WTC11 (cell line): ENCODE data around the gene SLC66A2. TPM values are rescaled to one million over a fixed set of nuclear protein-coding genes. Genes with fewer than 3 reads are reported as not detected.
A peak's percentile ranks its signal among the peaks of the same experiment; 100 is the strongest.

ENCODE experiments used
- ATAC-seq: fragments of 200-7000 bp; cut with Tn5 transposase; 2 replicates; pipeline ENCODE4 v1.10.0; 2021; ENCODE audit warnings: mild to moderate bottlenecking, moderate library complexity
- CTCF ChIA-PET: fragments of 300-600 bp; sonication (Branson Sonifier 250); formaldehyde crosslinking; loops from one replicate; lab custom pipeline; 2021; ENCODE audit warnings: antibody characterized with exemption; lab: Charles Lee
- POLR2A ChIA-PET: fragments of 350-600 bp; sonication (Branson Sonifier 250); formaldehyde crosslinking; loops from one replicate; lab custom pipeline; 2021; ENCODE audit warnings: antibody characterized with exemption; lab: Charles Lee
- DNase-seq: peaks from one replicate; pipeline ENCODE4 v3.0.0; 2021; ENCODE audit warnings: low spot score
- H3K27ac Mint-ChIP-seq: 2 replicates; pipeline ENCODE4 v1.8.0; 2021; ENCODE audit warnings: mixed read lengths
- H3K27me3 Mint-ChIP-seq: 2 replicates; pipeline ENCODE4 v1.8.0; 2021; ENCODE audit warnings: low read depth, mild to moderate bottlenecking, moderate library complexity, mixed read lengths
- H3K36me3 Mint-ChIP-seq: 2 replicates; pipeline ENCODE4 v1.8.0; 2021; ENCODE audit warnings: mixed read lengths
- H3K4me1 Mint-ChIP-seq: 2 replicates; pipeline ENCODE4 v1.8.0; 2022; ENCODE audit warnings: mixed read lengths
- H3K4me3 Mint-ChIP-seq: 2 replicates; pipeline ENCODE4 v1.8.0; 2021; ENCODE audit warnings: mild to moderate bottlenecking, moderate library complexity, mixed read lengths
- H3K9me3 Mint-ChIP-seq: 2 replicates; pipeline ENCODE4 v1.8.0; 2021; ENCODE audit warnings: mixed read lengths
- CREB1 ChIP-seq: sonication (generic); formaldehyde crosslinking; IDR thresholded peaks from 2 replicates; pipeline ENCODE4 v1.8.0; 2023; ENCODE audit warnings: mild to moderate bottlenecking, missing genetic modification reagents
- FOXP1 ChIP-seq: sonication (generic); formaldehyde crosslinking; IDR thresholded peaks from 2 replicates; pipeline ENCODE4 v1.8.0; 2022; ENCODE audit warnings: missing genetic modification reagents, mild to moderate bottlenecking, moderate library complexity, borderline replicate concordance
- GABPB1 ChIP-seq: sonication (generic); formaldehyde crosslinking; IDR thresholded peaks from 2 replicates; pipeline ENCODE4 v1.8.1; 2023; ENCODE audit warnings: mild to moderate bottlenecking, missing genetic modification reagents
- JAZF1 ChIP-seq: fragments of 250-450 bp; sonication (Bioruptor Pico); IDR thresholded peaks from 2 replicates; pipeline ENCODE4 v1.9.0; 2021; ENCODE audit warnings: moderate library complexity, mild to moderate bottlenecking, inconsistent platforms
- NFATC4 ChIP-seq: fragments of 250-450 bp; sonication (Bioruptor Pico); IDR thresholded peaks from 2 replicates; pipeline ENCODE4 v1.9.0; 2021; ENCODE audit warnings: mild to moderate bottlenecking
- NR2C2 ChIP-seq: sonication (generic); formaldehyde crosslinking; IDR thresholded peaks from 2 replicates; pipeline ENCODE4 v1.8.0; 2022; ENCODE audit warnings: mild to moderate bottlenecking, missing genetic modification reagents
- RORB ChIP-seq: fragments of 250-450 bp; sonication (Bioruptor Pico); IDR thresholded peaks from 2 replicates; pipeline ENCODE4 v1.9.0; 2021; ENCODE audit warnings: mild to moderate bottlenecking
- SMAD3 ChIP-seq: sonication (generic); formaldehyde crosslinking; IDR thresholded peaks from 2 replicates; pipeline ENCODE4 v1.8.0; 2022; ENCODE audit warnings: missing genetic modification reagents, mild to moderate bottlenecking, borderline replicate concordance
- SMAD4 ChIP-seq: sonication (generic); formaldehyde crosslinking; IDR thresholded peaks from 2 replicates; pipeline ENCODE4 v1.8.0; 2022; ENCODE audit warnings: mild to moderate bottlenecking, missing genetic modification reagents
- TCF7 ChIP-seq: sonication (generic); formaldehyde crosslinking; IDR thresholded peaks from 2 replicates; pipeline ENCODE4 v1.8.0; 2022; ENCODE audit warnings: mild to moderate bottlenecking, low read depth, missing genetic modification reagents, moderate library complexity
- TP53 ChIP-seq: sonication (generic); formaldehyde crosslinking; IDR thresholded peaks from 2 replicates; pipeline ENCODE4 v1.8.1; 2023; ENCODE audit warnings: mild to moderate bottlenecking, missing genetic modification reagents
- ZNF121 ChIP-seq: sonication (generic); formaldehyde crosslinking; IDR thresholded peaks from 2 replicates; pipeline ENCODE4 v1.8.0; 2023; ENCODE audit warnings: missing genetic modification reagents
- ZNF138 ChIP-seq: sonication (generic); formaldehyde crosslinking; conservative IDR thresholded peaks from 2 replicates; pipeline ENCODE4 v1.8.1; 2022; ENCODE audit warnings: mild to moderate bottlenecking, moderate library complexity, missing genetic modification reagents
- total RNA-seq: library from RNA; stranded (reverse); gene quantifications from 3 replicates; pipeline ENCODE4 v1.2.3, GENCODE V29; 2021
- TF ChIP-seq, protein P1 (sequence below): sonication (generic); formaldehyde crosslinking; conservative IDR thresholded peaks from 2 replicates; pipeline ENCODE4 v1.8.1; 2022; ENCODE audit warnings: mild to moderate bottlenecking, missing genetic modification reagents
- TF ChIP-seq, protein P2 (sequence below): sonication (generic); formaldehyde crosslinking; IDR thresholded peaks from 2 replicates; pipeline ENCODE4 v1.8.0; 2023; ENCODE audit warnings: missing genetic modification reagents
- TF ChIP-seq, protein P3 (sequence below): sonication (generic); formaldehyde crosslinking; IDR thresholded peaks from 2 replicates; pipeline ENCODE4 v1.8.0; 2022; ENCODE audit warnings: mild to moderate bottlenecking, missing genetic modification reagents
- TF ChIP-seq, protein P4 (sequence below): sonication (generic); formaldehyde crosslinking; IDR thresholded peaks from 2 replicates; pipeline ENCODE4 v1.8.1; 2023; ENCODE audit warnings: mild to moderate bottlenecking, missing genetic modification reagents
- TF ChIP-seq, protein P5 (sequence below): fragments of 250-450 bp; sonication (Bioruptor Pico); IDR thresholded peaks from 2 replicates; pipeline ENCODE4 v1.9.0; 2021; ENCODE audit warnings: mild to moderate bottlenecking, borderline replicate concordance
- TF ChIP-seq, protein P6 (sequence below): sonication (generic); formaldehyde crosslinking; IDR thresholded peaks from 2 replicates; pipeline ENCODE4 v1.8.0; 2022; ENCODE audit warnings: missing genetic modification reagents

Gene SLC66A2
- total RNA-seq, 1 experiment from 2014 or later = 20.9 TPM

DNA sequence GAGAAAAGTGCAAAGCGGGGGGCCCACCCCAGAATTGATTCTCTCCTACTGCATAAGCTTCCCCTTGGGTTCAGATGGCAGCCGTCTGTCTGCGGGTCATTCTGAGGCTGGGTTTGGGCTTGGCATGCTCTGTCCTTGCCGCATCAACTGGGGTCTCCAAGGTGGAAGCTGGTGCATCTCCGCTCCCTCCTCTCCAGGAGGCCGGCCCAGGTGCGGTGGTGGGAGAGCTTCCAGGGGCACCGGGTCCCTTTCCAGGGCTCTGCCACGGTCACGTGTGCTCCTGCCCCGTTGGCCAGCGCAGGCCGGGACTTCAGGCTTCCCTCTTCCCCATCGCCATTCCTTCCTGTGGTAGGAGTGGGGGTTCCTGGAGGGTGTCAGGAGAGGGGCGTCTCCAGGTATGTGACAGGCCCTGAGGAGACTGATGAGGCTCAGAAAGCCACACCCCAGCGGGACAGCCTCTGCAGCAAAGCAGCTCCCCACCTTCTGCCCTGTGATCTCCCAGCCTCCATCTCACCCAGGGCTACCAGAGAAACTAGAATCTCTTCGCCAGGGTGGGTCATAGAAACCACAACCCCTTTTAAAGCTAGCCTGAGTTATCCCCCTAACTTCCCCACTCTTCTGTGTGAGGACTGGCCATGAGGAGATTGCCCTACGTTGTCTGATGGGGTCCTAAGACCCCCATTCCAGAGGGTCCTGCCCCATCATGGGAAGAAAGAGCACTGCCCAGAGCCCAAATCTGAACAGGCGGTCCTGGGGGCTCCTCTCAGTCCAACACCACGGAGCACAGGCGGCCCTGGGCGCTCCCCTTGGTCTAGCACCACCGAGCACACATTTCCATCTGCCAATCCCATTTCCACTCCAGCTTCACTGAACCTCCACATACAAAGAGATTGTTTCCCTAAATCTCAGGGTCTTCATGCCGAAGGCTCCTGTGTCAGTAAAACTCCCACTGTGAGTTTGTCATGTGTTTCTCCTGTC lies 76.6 kb downstream of the SLC66A2 start:
- no peaks in the 10 kb centered on the region for H3K4me1 Mint-ChIP-seq
- POLR2A ChIA-PET = no interaction called here
- no peaks in the 10 kb centered on the region for H3K27me3 Mint-ChIP-seq
- CTCF ChIA-PET = interaction anchor here (1.4 kb wide), 1 partner anchor 18 kb away, joined by 3 read pairs; no protein-coding TSS in a partner anchor
- TF ChIP-seq TP53 (CRISPR knock-in tag) = no peak
- TF ChIP-seq, protein P1, sequence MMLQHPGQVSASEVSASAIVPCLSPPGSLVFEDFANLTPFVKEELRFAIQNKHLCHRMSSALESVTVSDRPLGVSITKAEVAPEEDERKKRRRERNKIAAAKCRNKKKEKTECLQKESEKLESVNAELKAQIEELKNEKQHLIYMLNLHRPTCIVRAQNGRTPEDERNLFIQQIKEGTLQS (CRISPR knock-in tag) = no peak
- no peak for TF ChIP-seq ZNF138 (CRISPR knock-in tag)
- no peak for TF ChIP-seq NFATC4 (CRISPR knock-in tag)
- TF ChIP-seq, protein P2, sequence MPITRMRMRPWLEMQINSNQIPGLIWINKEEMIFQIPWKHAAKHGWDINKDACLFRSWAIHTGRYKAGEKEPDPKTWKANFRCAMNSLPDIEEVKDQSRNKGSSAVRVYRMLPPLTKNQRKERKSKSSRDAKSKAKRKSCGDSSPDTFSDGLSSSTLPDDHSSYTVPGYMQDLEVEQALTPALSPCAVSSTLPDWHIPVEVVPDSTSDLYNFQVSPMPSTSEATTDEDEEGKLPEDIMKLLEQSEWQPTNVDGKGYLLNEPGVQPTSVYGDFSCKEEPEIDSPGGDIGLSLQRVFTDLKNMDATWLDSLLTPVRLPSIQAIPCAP (CRISPR knock-in tag) = no peak
- no peaks in the 10 kb centered on the region for H3K9me3 Mint-ChIP-seq
- ATAC-seq = no peak
- no peak for DNase-seq
- peak overlapping the region; percentile 17; the same call in 1 of the 2 replicates for H3K27ac Mint-ChIP-seq
- no peak overlapping the region for H3K4me3 Mint-ChIP-seq
- no peaks in the 10 kb centered on the region for H3K36me3 Mint-ChIP-seq

DNA sequence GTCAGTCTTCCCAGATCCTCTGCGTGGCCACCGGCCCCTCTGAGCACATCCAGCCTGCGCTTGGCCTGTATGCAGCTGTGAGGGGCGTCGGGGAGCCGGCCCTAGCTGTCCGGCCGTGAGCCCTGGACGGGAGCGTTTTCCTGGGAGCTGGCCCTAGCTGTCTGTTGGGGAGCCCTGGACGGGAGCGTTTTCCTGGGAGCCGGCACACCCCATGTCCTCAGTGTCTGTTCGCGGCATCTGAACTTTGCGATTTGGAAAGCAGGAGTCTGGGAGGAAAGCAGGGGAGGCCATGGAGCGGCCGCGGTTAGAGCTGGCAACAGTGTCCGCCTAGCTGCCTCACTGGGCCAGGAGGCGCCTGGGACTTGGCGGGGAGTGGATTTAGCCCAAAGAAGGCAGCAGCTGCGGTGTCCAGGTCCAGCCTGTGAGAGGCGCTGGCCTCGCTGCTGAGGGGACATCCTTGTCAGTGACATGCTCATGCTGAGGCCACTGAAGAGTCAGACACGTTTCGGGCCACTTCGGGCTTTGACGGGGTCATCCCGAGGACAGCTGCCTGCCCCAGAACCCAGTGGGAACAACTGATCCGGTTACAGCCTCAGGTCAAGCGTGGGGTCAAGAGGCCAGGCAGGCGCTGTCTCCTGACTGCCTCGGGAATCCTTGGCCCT lies 77.9 kb downstream of the SLC66A2 start:
- DNase-seq = no peak
- Mint-ChIP-seq H3K4me1 (no peaks in the 10 kb centered on the region), H3K4me3 (no peak overlapping the region), H3K36me3 (no peaks in the 10 kb centered on the region), H3K9me3 (no peaks in the 10 kb centered on the region), H3K27ac (no peak overlapping the region), H3K27me3 (no peaks in the 10 kb centered on the region)
- TF ChIP-seq GABPB1 = no peak
- no peak for TF ChIP-seq ZNF138 (CRISPR knock-in tag)
- TF ChIP-seq, protein P3, sequence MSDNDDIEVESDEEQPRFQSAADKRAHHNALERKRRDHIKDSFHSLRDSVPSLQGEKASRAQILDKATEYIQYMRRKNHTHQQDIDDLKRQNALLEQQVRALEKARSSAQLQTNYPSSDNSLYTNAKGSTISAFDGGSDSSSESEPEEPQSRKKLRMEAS (CRISPR knock-in tag) = no peak
- no peak for TF ChIP-seq FOXP1
- no peak for TF ChIP-seq SMAD4
- no peak for TF ChIP-seq CREB1 (CRISPR knock-in tag)
- TF ChIP-seq, protein P4, sequence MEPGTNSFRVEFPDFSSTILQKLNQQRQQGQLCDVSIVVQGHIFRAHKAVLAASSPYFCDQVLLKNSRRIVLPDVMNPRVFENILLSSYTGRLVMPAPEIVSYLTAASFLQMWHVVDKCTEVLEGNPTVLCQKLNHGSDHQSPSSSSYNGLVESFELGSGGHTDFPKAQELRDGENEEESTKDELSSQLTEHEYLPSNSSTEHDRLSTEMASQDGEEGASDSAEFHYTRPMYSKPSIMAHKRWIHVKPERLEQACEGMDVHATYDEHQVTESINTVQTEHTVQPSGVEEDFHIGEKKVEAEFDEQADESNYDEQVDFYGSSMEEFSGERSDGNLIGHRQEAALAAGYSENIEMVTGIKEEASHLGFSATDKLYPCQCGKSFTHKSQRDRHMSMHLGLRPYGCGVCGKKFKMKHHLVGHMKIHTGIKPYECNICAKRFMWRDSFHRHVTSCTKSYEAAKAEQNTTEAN (CRISPR knock-in tag) = no peak
- TF ChIP-seq SMAD3 = no peak
- TF ChIP-seq, protein P5, sequence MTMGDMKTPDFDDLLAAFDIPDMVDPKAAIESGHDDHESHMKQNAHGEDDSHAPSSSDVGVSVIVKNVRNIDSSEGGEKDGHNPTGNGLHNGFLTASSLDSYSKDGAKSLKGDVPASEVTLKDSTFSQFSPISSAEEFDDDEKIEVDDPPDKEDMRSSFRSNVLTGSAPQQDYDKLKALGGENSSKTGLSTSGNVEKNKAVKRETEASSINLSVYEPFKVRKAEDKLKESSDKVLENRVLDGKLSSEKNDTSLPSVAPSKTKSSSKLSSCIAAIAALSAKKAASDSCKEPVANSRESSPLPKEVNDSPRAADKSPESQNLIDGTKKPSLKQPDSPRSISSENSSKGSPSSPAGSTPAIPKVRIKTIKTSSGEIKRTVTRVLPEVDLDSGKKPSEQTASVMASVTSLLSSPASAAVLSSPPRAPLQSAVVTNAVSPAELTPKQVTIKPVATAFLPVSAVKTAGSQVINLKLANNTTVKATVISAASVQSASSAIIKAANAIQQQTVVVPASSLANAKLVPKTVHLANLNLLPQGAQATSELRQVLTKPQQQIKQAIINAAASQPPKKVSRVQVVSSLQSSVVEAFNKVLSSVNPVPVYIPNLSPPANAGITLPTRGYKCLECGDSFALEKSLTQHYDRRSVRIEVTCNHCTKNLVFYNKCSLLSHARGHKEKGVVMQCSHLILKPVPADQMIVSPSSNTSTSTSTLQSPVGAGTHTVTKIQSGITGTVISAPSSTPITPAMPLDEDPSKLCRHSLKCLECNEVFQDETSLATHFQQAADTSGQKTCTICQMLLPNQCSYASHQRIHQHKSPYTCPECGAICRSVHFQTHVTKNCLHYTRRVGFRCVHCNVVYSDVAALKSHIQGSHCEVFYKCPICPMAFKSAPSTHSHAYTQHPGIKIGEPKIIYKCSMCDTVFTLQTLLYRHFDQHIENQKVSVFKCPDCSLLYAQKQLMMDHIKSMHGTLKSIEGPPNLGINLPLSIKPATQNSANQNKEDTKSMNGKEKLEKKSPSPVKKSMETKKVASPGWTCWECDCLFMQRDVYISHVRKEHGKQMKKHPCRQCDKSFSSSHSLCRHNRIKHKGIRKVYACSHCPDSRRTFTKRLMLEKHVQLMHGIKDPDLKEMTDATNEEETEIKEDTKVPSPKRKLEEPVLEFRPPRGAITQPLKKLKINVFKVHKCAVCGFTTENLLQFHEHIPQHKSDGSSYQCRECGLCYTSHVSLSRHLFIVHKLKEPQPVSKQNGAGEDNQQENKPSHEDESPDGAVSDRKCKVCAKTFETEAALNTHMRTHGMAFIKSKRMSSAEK (CRISPR knock-in tag) = no peak
- no peak for TF ChIP-seq NR2C2 (CRISPR knock-in tag)
- TF ChIP-seq, protein P6, sequence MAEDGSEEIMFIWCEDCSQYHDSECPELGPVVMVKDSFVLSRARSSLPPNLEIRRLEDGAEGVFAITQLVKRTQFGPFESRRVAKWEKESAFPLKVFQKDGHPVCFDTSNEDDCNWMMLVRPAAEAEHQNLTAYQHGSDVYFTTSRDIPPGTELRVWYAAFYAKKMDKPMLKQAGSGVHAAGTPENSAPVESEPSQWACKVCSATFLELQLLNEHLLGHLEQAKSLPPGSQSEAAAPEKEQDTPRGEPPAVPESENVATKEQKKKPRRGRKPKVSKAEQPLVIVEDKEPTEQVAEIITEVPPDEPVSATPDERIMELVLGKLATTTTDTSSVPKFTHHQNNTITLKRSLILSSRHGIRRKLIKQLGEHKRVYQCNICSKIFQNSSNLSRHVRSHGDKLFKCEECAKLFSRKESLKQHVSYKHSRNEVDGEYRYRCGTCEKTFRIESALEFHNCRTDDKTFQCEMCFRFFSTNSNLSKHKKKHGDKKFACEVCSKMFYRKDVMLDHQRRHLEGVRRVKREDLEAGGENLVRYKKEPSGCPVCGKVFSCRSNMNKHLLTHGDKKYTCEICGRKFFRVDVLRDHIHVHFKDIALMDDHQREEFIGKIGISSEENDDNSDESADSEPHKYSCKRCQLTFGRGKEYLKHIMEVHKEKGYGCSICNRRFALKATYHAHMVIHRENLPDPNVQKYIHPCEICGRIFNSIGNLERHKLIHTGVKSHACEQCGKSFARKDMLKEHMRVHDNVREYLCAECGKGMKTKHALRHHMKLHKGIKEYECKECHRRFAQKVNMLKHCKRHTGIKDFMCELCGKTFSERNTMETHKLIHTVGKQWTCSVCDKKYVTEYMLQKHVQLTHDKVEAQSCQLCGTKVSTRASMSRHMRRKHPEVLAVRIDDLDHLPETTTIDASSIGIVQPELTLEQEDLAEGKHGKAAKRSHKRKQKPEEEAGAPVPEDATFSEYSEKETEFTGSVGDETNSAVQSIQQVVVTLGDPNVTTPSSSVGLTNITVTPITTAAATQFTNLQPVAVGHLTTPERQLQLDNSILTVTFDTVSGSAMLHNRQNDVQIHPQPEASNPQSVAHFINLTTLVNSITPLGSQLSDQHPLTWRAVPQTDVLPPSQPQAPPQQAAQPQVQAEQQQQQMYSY (CRISPR knock-in tag) = no peak
- TF ChIP-seq RORB (CRISPR knock-in tag) = no peak
- no peak for TF ChIP-seq TP53 (CRISPR knock-in tag)
- no peak for TF ChIP-seq JAZF1 (CRISPR knock-in tag)
- no peak for TF ChIP-seq ZNF121 (CRISPR knock-in tag)
- TF ChIP-seq TCF7 (CRISPR knock-in tag) = no peak
- POLR2A ChIA-PET = no interaction called here
- no peak; the same call in 1 of the 2 replicates for ATAC-seq
- CTCF ChIA-PET = interaction anchor here (1.2 kb wide), 1 partner anchor 76 kb away, joined by 4 read pairs; the partner anchor contains the start of gene KCNG2
